Stimulated activated memory B cell treated with anti-CD40 and anti-IgM and Interleukin-4, amounts not matched to agents 10 μg/mL and 1 μg/mL and 100 μg/mL, for 72 hours (primary cell): Measurements from ENCODE around the gene ETV7.

Experiments
- ATAC-seq: fragments of 150-1000 bp; cut with Tn5 transposase; 2 replicates; pipeline ENCODE4 v1.10.0; 2021
- H3K27ac Mint-ChIP-seq: one replicate; pipeline ENCODE4 v1.8.0; 2022; ENCODE audit warnings: mild to moderate bottlenecking, mixed read lengths
- H3K27me3 Mint-ChIP-seq: one replicate; pipeline ENCODE4 v1.8.0; 2022; ENCODE audit warnings: mixed read lengths
- H3K36me3 Mint-ChIP-seq: one replicate; pipeline ENCODE4 v1.8.0; 2022; ENCODE audit warnings: mixed read lengths
- H3K4me1 Mint-ChIP-seq: one replicate; pipeline ENCODE4 v1.8.0; 2022; ENCODE audit warnings: mixed read lengths
- H3K4me3 Mint-ChIP-seq: one replicate; pipeline ENCODE4 v1.8.0; 2022; ENCODE audit warnings: mild to moderate bottlenecking, moderate library complexity, mixed read lengths
- H3K9me3 Mint-ChIP-seq: one replicate; pipeline ENCODE4 v1.8.0; 2022; ENCODE audit warnings: mixed read lengths

Gene ETV7

GRCh38 chr6:36329798-36330291 is 57.6 kb downstream of the ETV7 start:
- H3K4me3 Mint-ChIP-seq: no peak overlapping the region
- H3K27ac Mint-ChIP-seq: no peak overlapping the region
- ATAC-seq: no peak
- H3K9me3 Mint-ChIP-seq: no peaks in the 10 kb centered on the region
- peaks cover 30% of the 10 kb centered on the region for H3K27me3 Mint-ChIP-seq
- peaks cover 20% of the 10 kb centered on the region for H3K4me1 Mint-ChIP-seq
- H3K36me3 Mint-ChIP-seq: no peaks in the 10 kb centered on the region

GRCh38 chr6:36328600-36328999 is 58.9 kb downstream of the ETV7 start:
- Mint-ChIP-seq H3K27me3 (peaks cover 20% of the 10 kb centered on the region), H3K27ac (no peak overlapping the region), H3K36me3 (no peaks in the 10 kb centered on the region), H3K4me3 (no peak overlapping the region), H3K4me1 (peaks cover 11% of the 10 kb centered on the region), H3K9me3 (no peaks in the 10 kb centered on the region)
- no peak for ATAC-seq

- Mint-ChIP-seq H3K9me3 (no peaks in the 10 kb centered on the region), H3K27ac (no peak overlapping the region), H3K36me3 (no peaks in the 10 kb centered on the region), H3K4me3 (no peak overlapping the region), H3K4me1 (peaks cover 7% of the 10 kb centered on the region), H3K27me3 (peaks cover 16% of the 10 kb centered on the region)
- ATAC-seq: no peak
Measured at GRCh38 chr6:36327919-36328236, 59.6 kb downstream of the ETV7 start.

- ATAC-seq: no peak
- Mint-ChIP-seq H3K4me3 (no peak overlapping the region), H3K27me3 (peaks cover 11% of the 10 kb centered on the region), H3K27ac (no peak overlapping the region), H3K36me3 (no peaks in the 10 kb centered on the region), H3K4me1 (peaks cover 5% of the 10 kb centered on the region), H3K9me3 (no peaks in the 10 kb centered on the region)
Measured at GRCh38 chr6:36327226-36327918, 60.1 kb downstream of the ETV7 start.

GRCh38 chr6:36326356-36326995 is 61.0 kb downstream of the ETV7 start:
- H3K4me3 Mint-ChIP-seq: no peak overlapping the region
- H3K4me1 Mint-ChIP-seq: peaks cover 5% of the 10 kb centered on the region
- H3K27ac Mint-ChIP-seq: no peak overlapping the region
- peaks cover 9% of the 10 kb centered on the region for H3K27me3 Mint-ChIP-seq
- ATAC-seq: peak; percentile 24
- H3K36me3 Mint-ChIP-seq: no peaks in the 10 kb centered on the region
- no peaks in the 10 kb centered on the region for H3K9me3 Mint-ChIP-seq

GRCh38 chr6:36324715-36325114 is 62.8 kb downstream of the ETV7 start:
- ATAC-seq: no peak
- H3K36me3 Mint-ChIP-seq: no peaks in the 10 kb centered on the region
- H3K4me1 Mint-ChIP-seq: peaks cover 5% of the 10 kb centered on the region
- H3K4me3 Mint-ChIP-seq: no peak overlapping the region
- H3K27me3 Mint-ChIP-seq: peaks cover 6% of the 10 kb centered on the region
- H3K27ac Mint-ChIP-seq: no peak overlapping the region
- H3K9me3 Mint-ChIP-seq: no peaks in the 10 kb centered on the region

GRCh38 chr6:36324191-36324590 is 63.3 kb downstream of the ETV7 start:
- Mint-ChIP-seq H3K36me3 (no peaks in the 10 kb centered on the region), H3K27ac (no peak overlapping the region), H3K4me3 (no peak overlapping the region), H3K4me1 (peaks cover 5% of the 10 kb centered on the region), H3K9me3 (no peaks in the 10 kb centered on the region), H3K27me3 (peaks cover under 1% of the 10 kb centered on the region)
- no peak for ATAC-seq

- Mint-ChIP-seq H3K27me3 (no peaks in the 10 kb centered on the region), H3K27ac (no peak overlapping the region), H3K4me3 (no peak overlapping the region), H3K4me1 (peaks cover 5% of the 10 kb centered on the region), H3K36me3 (no peaks in the 10 kb centered on the region), H3K9me3 (no peaks in the 10 kb centered on the region)
- ATAC-seq: no peak
Measured at GRCh38 chr6:36323062-36323461, 64.4 kb downstream of the ETV7 start.

- no peak overlapping the region for H3K27ac Mint-ChIP-seq
- no peaks in the 10 kb centered on the region for H3K27me3 Mint-ChIP-seq
- H3K9me3 Mint-ChIP-seq: no peaks in the 10 kb centered on the region
- H3K36me3 Mint-ChIP-seq: no peaks in the 10 kb centered on the region
- no peak for ATAC-seq
- H3K4me1 Mint-ChIP-seq: peaks cover 5% of the 10 kb centered on the region
- no peak overlapping the region for H3K4me3 Mint-ChIP-seq
Measured at GRCh38 chr6:36322591-36322990, 64.9 kb downstream of the ETV7 start.

- Mint-ChIP-seq H3K27ac (no peak overlapping the region), H3K36me3 (no peaks in the 10 kb centered on the region), H3K4me1 (no peaks in the 10 kb centered on the region), H3K27me3 (peaks cover 10% of the 10 kb centered on the region), H3K4me3 (no peak overlapping the region), H3K9me3 (no peaks in the 10 kb centered on the region)
- no peak for ATAC-seq
Measured at GRCh38 chr6:36320475-36320874, 67.0 kb downstream of the ETV7 start.

- ATAC-seq: no peak
- Mint-ChIP-seq H3K4me3 (no peak overlapping the region), H3K27ac (no peak overlapping the region), H3K27me3 (peaks cover 10% of the 10 kb centered on the region), H3K36me3 (no peaks in the 10 kb centered on the region), H3K9me3 (no peaks in the 10 kb centered on the region), H3K4me1 (no peaks in the 10 kb centered on the region)
Measured at GRCh38 chr6:36319821-36320220, 67.6 kb downstream of the ETV7 start.

GRCh38 chr6:36319436-36319762 is 68.1 kb downstream of the ETV7 start:
- no peak for ATAC-seq
- Mint-ChIP-seq H3K9me3 (no peaks in the 10 kb centered on the region), H3K36me3 (no peaks in the 10 kb centered on the region), H3K4me3 (no peak overlapping the region), H3K4me1 (no peaks in the 10 kb centered on the region), H3K27ac (no peak overlapping the region), H3K27me3 (peaks cover 10% of the 10 kb centered on the region)

- Mint-ChIP-seq H3K36me3 (no peaks in the 10 kb centered on the region), H3K9me3 (no peaks in the 10 kb centered on the region), H3K27me3 (peaks cover 10% of the 10 kb centered on the region), H3K4me1 (peaks cover 5% of the 10 kb centered on the region), H3K27ac (no peak overlapping the region), H3K4me3 (no peak overlapping the region)
- ATAC-seq: no peak
Measured at GRCh38 chr6:36318690-36319435, 68.6 kb downstream of the ETV7 start.

GRCh38 chr6:36317623-36318022 is 69.8 kb downstream of the ETV7 start:
- Mint-ChIP-seq H3K4me1 (peaks cover 15% of the 10 kb centered on the region), H3K27ac (no peak overlapping the region), H3K27me3 (peaks cover 10% of the 10 kb centered on the region), H3K36me3 (no peaks in the 10 kb centered on the region), H3K9me3 (no peaks in the 10 kb centered on the region), H3K4me3 (no peak overlapping the region)
- ATAC-seq: no peak
